ENCODE data around the gene NDUFB8.

Gene NDUFB8

GRCh38 chr10:100522945-100523344 is 6.7 kb downstream of the NDUFB8 start:
- no peak for TF ChIP-seq POLR2AphosphoS5 (IDR thresholded peaks at IDR 0.05; ENCODE audit: low read depth, low read length)
- TF ChIP-seq REST (IDR thresholded peaks at IDR 0.05; ENCODE audit: insufficient read depth in 1 of 2, low read depth in 2 of 2, low read length in 2 of 2): no peak
- no peak for TF ChIP-seq FOXP2 (optimal IDR thresholded peaks at IDR 0.05; ENCODE audit: borderline replicate concordance, extremely low read depth, extremely low read length, insufficient read depth)

GRCh38 chr10:100522107-100522801 is 7.4 kb downstream of the NDUFB8 start:
- TF ChIP-seq SIN3A (IDR thresholded peaks at IDR 0.05; ENCODE audit: borderline replicate concordance, insufficient read depth, low read length) (no peak), FOXP2 (optimal IDR thresholded peaks at IDR 0.05; ENCODE audit: borderline replicate concordance, extremely low read depth, extremely low read length, insufficient read depth) (no peak)

GRCh38 chr10:100520811-100521210 is 8.9 kb downstream of the NDUFB8 start:
- TF ChIP-seq POLR2AphosphoS5 (IDR thresholded peaks at IDR 0.05; ENCODE audit: low read depth, low read length) (no peak), TAF1 (IDR thresholded peaks at IDR 0.05; ENCODE audit: borderline replicate concordance, insufficient read depth, low read length) (no peak)

GRCh38 chr10:100519311-100520051 is 10.2 kb downstream of the NDUFB8 start, which contains the start of gene SEC31B:
TSS of gene SEC31B (minus strand) at chr10:100519861. CDS start at chr10:100516952, 2,909 bp downstream.
- TF ChIP-seq SIN3A (IDR thresholded peaks at IDR 0.05; ENCODE audit: borderline replicate concordance, insufficient read depth, low read length) (no peak), FOXP2 (optimal IDR thresholded peaks at IDR 0.05; ENCODE audit: borderline replicate concordance, extremely low read depth, extremely low read length, insufficient read depth) (no peak), REST (IDR thresholded peaks at IDR 0.05; ENCODE audit: insufficient read depth in 1 of 2, low read depth in 2 of 2, low read length in 2 of 2) (no peak), TAF1 (IDR thresholded peaks at IDR 0.05; ENCODE audit: borderline replicate concordance, insufficient read depth, low read length) (no peak), POLR2AphosphoS5 (IDR thresholded peaks at IDR 0.05; ENCODE audit: low read depth, low read length) (no peak)

- TF ChIP-seq FOXP2 (optimal IDR thresholded peaks at IDR 0.05; ENCODE audit: borderline replicate concordance, extremely low read depth, extremely low read length, insufficient read depth) (no peak), SIN3A (IDR thresholded peaks at IDR 0.05; ENCODE audit: borderline replicate concordance, insufficient read depth, low read length) (no peak), POLR2AphosphoS5 (IDR thresholded peaks at IDR 0.05; ENCODE audit: low read depth, low read length) (no peak), TAF1 (IDR thresholded peaks at IDR 0.05; ENCODE audit: borderline replicate concordance, insufficient read depth, low read length) (no peak)
Measured at GRCh38 chr10:100518761-100519241, 10.9 kb downstream of the NDUFB8 start.

- TF ChIP-seq TAF1 (IDR thresholded peaks at IDR 0.05; ENCODE audit: borderline replicate concordance, insufficient read depth, low read length) (no peak), REST (IDR thresholded peaks at IDR 0.05; ENCODE audit: insufficient read depth in 1 of 2, low read depth in 2 of 2, low read length in 2 of 2) (no peak), SIN3A (IDR thresholded peaks at IDR 0.05; ENCODE audit: borderline replicate concordance, insufficient read depth, low read length) (no peak), POLR2AphosphoS5 (IDR thresholded peaks at IDR 0.05; ENCODE audit: low read depth, low read length) (no peak), FOXP2 (optimal IDR thresholded peaks at IDR 0.05; ENCODE audit: borderline replicate concordance, extremely low read depth, extremely low read length, insufficient read depth) (no peak)
Measured at GRCh38 chr10:100516847-100517246, 12.8 kb downstream of the NDUFB8 start.

Measured in PFSK-1 (cell line).